Osteoblast (primary cell): ENCODE results near the gene TNPO2. TPM values are rescaled to one million over a fixed set of nuclear protein-coding genes. Genes with fewer than 3 reads are reported as not detected.
"Not testable (repeated sequence)": the region's sequence is repeated elsewhere in the genome, so short reads cannot be mapped to it uniquely, and the experiment has no call there.

Source experiments
- DNase-seq: peaks from one replicate; pipeline ENCODE4 v3.0.0; 2011; ENCODE audit warnings: low spot score, mixed read lengths; ENCODE audit not compliant: insufficient read length; ENCODE audit errors: missing footprints
- H2AFZ ChIP-seq: 2 replicates; pipeline ENCODE4 v1.6.0; 2011; ENCODE audit warnings: mild to moderate bottlenecking, low read length
- H3K27ac ChIP-seq: 2 replicates; pipeline ENCODE4 v1.5.1; 2011; ENCODE audit warnings: mild to moderate bottlenecking, low read depth, low read length, moderate library complexity
- H3K27me3 ChIP-seq: 2 replicates; pipeline ENCODE4 v1.6.0; 2012; ENCODE audit warnings: mild to moderate bottlenecking, control low read depth, inconsistent platforms, low read length, moderate library complexity; ENCODE audit not compliant: insufficient read depth
- H3K36me3 ChIP-seq: 2 replicates; pipeline ENCODE4 v1.5.1; 2011; ENCODE audit warnings: mild to moderate bottlenecking, low read length, control low read depth, moderate library complexity; ENCODE audit not compliant: insufficient read depth
- H3K4me1 ChIP-seq: 2 replicates; pipeline ENCODE4 v1.5.1; 2011; ENCODE audit warnings: mild to moderate bottlenecking, low read length, control low read depth, moderate library complexity; ENCODE audit not compliant: insufficient read depth
- H3K4me2 ChIP-seq: 2 replicates; pipeline ENCODE4 v1.6.0; 2011; ENCODE audit warnings: mild to moderate bottlenecking, low read length; ENCODE audit not compliant: insufficient read depth
- H3K4me3 ChIP-seq: fragments of 200-600 bp; sonication (generic); 3 replicates; pipeline ENCODE4 v1.5.1; 2012; ENCODE audit warnings: mild to moderate bottlenecking, low read length, inconsistent platforms; ENCODE audit not compliant: insufficient read depth
- H3K79me2 ChIP-seq: 2 replicates; pipeline ENCODE4 v1.6.0; 2012; ENCODE audit warnings: mild to moderate bottlenecking, low read length, control low read depth, inconsistent platforms; ENCODE audit not compliant: insufficient read depth
- H3K9me3 ChIP-seq: 2 replicates; pipeline ENCODE4 v1.5.1; 2011; ENCODE audit warnings: low read depth, low read length, control low read depth
- H4K20me1 ChIP-seq: 2 replicates; pipeline ENCODE4 v1.6.0; 2012; ENCODE audit warnings: mild to moderate bottlenecking, low read length, control low read depth; ENCODE audit not compliant: insufficient read depth
- total RNA-seq: library from RNA; depleted of rRNA; stranded (reverse); fragments of >200 nt; gene quantifications from 2 replicates; pipeline ENCODE4 v1.2.3, GENCODE V29; 2012
- TF ChIP-seq, protein P1 (sequence below): IDR thresholded peaks from 2 replicates; pipeline ENCODE4 v1.5.1; 2011; ENCODE audit warnings: mild to moderate bottlenecking, low read depth, low read length, moderate library complexity; ENCODE audit errors: extremely low read depth

Gene TNPO2
- total RNA-seq, 1 donor, result 36.6 TPM

GRCh38 chr19:12705169-12705568, 18.6 kb downstream of the TNPO2 start:
- peak; percentile 64 for DNase-seq
- H3K4me1 ChIP-seq, result no peaks in the 10 kb centered on the region
- H4K20me1 ChIP-seq, result peaks cover 5% of the 10 kb centered on the region
- no peak overlapping the region for H3K27ac ChIP-seq
- TF ChIP-seq, protein P1, sequence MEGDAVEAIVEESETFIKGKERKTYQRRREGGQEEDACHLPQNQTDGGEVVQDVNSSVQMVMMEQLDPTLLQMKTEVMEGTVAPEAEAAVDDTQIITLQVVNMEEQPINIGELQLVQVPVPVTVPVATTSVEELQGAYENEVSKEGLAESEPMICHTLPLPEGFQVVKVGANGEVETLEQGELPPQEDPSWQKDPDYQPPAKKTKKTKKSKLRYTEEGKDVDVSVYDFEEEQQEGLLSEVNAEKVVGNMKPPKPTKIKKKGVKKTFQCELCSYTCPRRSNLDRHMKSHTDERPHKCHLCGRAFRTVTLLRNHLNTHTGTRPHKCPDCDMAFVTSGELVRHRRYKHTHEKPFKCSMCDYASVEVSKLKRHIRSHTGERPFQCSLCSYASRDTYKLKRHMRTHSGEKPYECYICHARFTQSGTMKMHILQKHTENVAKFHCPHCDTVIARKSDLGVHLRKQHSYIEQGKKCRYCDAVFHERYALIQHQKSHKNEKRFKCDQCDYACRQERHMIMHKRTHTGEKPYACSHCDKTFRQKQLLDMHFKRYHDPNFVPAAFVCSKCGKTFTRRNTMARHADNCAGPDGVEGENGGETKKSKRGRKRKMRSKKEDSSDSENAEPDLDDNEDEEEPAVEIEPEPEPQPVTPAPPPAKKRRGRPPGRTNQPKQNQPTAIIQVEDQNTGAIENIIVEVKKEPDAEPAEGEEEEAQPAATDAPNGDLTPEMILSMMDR, result no peak
- H3K4me3 ChIP-seq, result no peak overlapping the region
- no peak overlapping the region for H3K4me2 ChIP-seq
- no peaks in the 10 kb centered on the region for H3K27me3 ChIP-seq
- no peaks in the 10 kb centered on the region for H3K9me3 ChIP-seq
- H3K36me3 ChIP-seq, result peaks cover 90% of the 10 kb centered on the region
- H3K79me2 ChIP-seq, result peaks cover 2% of the 10 kb centered on the region
- no peak overlapping the region for H2AFZ ChIP-seq

DNA sequence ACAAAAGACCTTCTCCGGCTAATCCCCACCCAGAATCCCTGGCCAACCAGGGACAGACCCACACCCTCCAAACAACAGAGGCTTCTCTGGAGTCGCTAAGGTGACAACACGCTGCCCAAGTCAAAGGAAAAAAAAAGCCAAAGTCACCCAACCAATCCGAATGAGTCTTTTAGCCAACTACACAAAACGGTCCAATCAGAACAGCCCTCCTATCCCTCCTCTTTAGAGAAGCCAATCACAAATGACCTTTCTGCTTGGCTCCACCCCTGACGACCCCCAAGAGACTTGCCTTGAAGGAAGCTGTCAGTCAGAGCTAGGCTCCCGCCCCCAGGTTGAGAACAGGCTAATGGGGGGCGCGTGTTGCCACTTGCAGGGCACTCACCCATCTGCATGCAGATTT, 20.7 kb downstream of the TNPO2 start:
- H4K20me1 ChIP-seq, result peaks cover 5% of the 10 kb centered on the region
- no peak overlapping the region for H2AFZ ChIP-seq
- H3K27me3 ChIP-seq, result no peaks in the 10 kb centered on the region
- peak; percentile 95 for DNase-seq
- H3K4me2 ChIP-seq, result no peak overlapping the region
- no peak overlapping the region for H3K4me3 ChIP-seq
- H3K9me3 ChIP-seq, result no peaks in the 10 kb centered on the region
- H3K36me3 ChIP-seq, result peaks cover 86% of the 10 kb centered on the region
- TF ChIP-seq, protein P1, result no peak
- H3K79me2 ChIP-seq, result peaks cover 2% of the 10 kb centered on the region
- no peaks in the 10 kb centered on the region for H3K4me1 ChIP-seq
- H3K27ac ChIP-seq, result no peak overlapping the region

- DNase-seq, result peak; percentile 39
- no peak overlapping the region for H3K4me3 ChIP-seq
- H3K4me1 ChIP-seq, result no peaks in the 10 kb centered on the region
- peaks cover 5% of the 10 kb centered on the region for H4K20me1 ChIP-seq
- peaks cover 79% of the 10 kb centered on the region for H3K36me3 ChIP-seq
- no peak overlapping the region for H3K4me2 ChIP-seq
- no peaks in the 10 kb centered on the region for H3K9me3 ChIP-seq
- H2AFZ ChIP-seq, result no peak overlapping the region
- H3K27ac ChIP-seq, result no peak overlapping the region
- no peaks in the 10 kb centered on the region for H3K27me3 ChIP-seq
- peaks cover 2% of the 10 kb centered on the region for H3K79me2 ChIP-seq
- TF ChIP-seq, protein P1, result no peak
Observed at GRCh38 chr19:12701596-12702282, 22.0 kb downstream of the TNPO2 start.

- Histone ChIP-seq H3K4me3 (no peak overlapping the region), H3K4me1 (peaks cover 9% of the 10 kb centered on the region), H4K20me1 (no peaks in the 10 kb centered on the region), H3K4me2 (no peak overlapping the region), H3K27ac (no peak overlapping the region), H2AFZ (no peak overlapping the region), H3K9me3 (no peaks in the 10 kb centered on the region), H3K36me3 (peaks cover 44% of the 10 kb centered on the region), H3K27me3 (no peaks in the 10 kb centered on the region), H3K79me2 (peaks cover 16% of the 10 kb centered on the region)
- TF ChIP-seq, protein P1, result no peak
- peak; percentile 64 for DNase-seq
Observed at GRCh38 chr19:12698138-12698537, 25.6 kb downstream of the TNPO2 start.

- not testable (repeated sequence) for H3K4me3 ChIP-seq, H3K27ac ChIP-seq, H2AFZ ChIP-seq, H3K9me3 ChIP-seq, H3K27me3 ChIP-seq, H4K20me1 ChIP-seq, H3K4me2 ChIP-seq, DNase-seq, H3K4me1 ChIP-seq
- Histone ChIP-seq H3K79me2 (peaks cover 16% of the 10 kb centered on the region), H3K36me3 (peaks cover 43% of the 10 kb centered on the region)
Observed at GRCh38 chr19:12697425-12697824, 26.3 kb downstream of the TNPO2 start.
